Body of pancreas (tissue), 4 donors: ENCODE measurements around the gene PKP4. TPM values are rescaled to one million over a fixed set of nuclear protein-coding genes. Genes with fewer than 3 reads are reported as not detected.

ENCODE experiments used
- ATAC-seq: fragments of 150-250 bp; one replicate; pipeline ENCODE4 v1.9.1; 2016
- DNase-seq, 4 donors: peaks; one replicate each; pipeline ENCODE4 v3.0.0-alpha.2; 2019
- H3K27ac ChIP-seq, 4 donors: fragments of 200-600 bp; sonication (generic); 1 replicate in 3 of 4; 2 replicates in 1 of 4; pipeline versions ENCODE4 v1.5.1 to v1.6.1; 2016 to 2019; ENCODE audit warnings: mild to moderate bottlenecking in 1 of 4, mixed read lengths in 1 of 4, moderate library complexity in 1 of 4
- H3K27me3 ChIP-seq, 2 donors: fragments of 200-600 bp; sonication (generic); one replicate each; pipeline ENCODE4 v1.6.0; 2016; ENCODE audit warnings: mild to moderate bottlenecking in 1 of 2
- H3K36me3 ChIP-seq, 2 donors: fragments of 200-600 bp; sonication (generic); replicated peaks in 1 of 2; 2 replicates each; pipeline ENCODE4 v1.5.1; 2016; ENCODE audit warnings: low read depth in 2 of 2; ENCODE audit not compliant: insufficient read depth in 1 of 2
- H3K4me1 ChIP-seq: fragments of 200-600 bp; sonication (generic); one replicate; pipeline ENCODE4 v1.6.0; 2016
- H3K4me3 ChIP-seq, 2 donors: fragments of 200-600 bp; sonication (generic); 1 replicate in 1 of 2; 2 replicates in 1 of 2; pipeline ENCODE4 v1.5.1; 2016 to 2019
- H3K9me3 ChIP-seq, 3 donors: fragments of 200-600 bp; sonication (generic); 1 replicate in 2 of 3; 2 replicates in 1 of 3; pipeline ENCODE4 v1.5.1; 2016
- POLR2A ChIP-seq, 3 donors: fragments of 450-650 bp; IDR thresholded peaks; one replicate each; pipeline ENCODE4 v1.6.1; 2016; ENCODE audit warnings: antibody characterized with exemption in 3 of 3, mild to moderate bottlenecking in 2 of 3
- WGBS, 2 donors: methylation state at CpG; one replicate each; pipeline ENCODE4 v1.1.5; 2017; 5-methylcytosine and 5-hydroxymethylcytosine counted together
- intact Hi-C: fragments of 100-400 bp; cut with DNase I; formaldehyde crosslinking; loops from one replicate; pipeline ENCODE4 v1.15.1; 2023
- total RNA-seq, 2 donors: library from RNA; depleted of rRNA; stranded (reverse); fragments of >200 nt; gene quantifications; one replicate each; pipeline ENCODE4 v1.1.0, GENCODE V29; 2016
- TF ChIP-seq, protein P1 (sequence below), 7 experiments: fragments of 450-650 bp in 4 of 7; fragments of 200-600 bp in 3 of 7; sonication (generic) in 3 of 7; IDR thresholded peaks; one replicate each; pipeline ENCODE4 v1.5.1; 2016 to 2019; ENCODE audit warnings: antibody characterized with exemption in 7 of 7

PKP4 gene
- total RNA-seq, 2 donors from 2014 or later = 36.3 to 50.1 TPM

DNA sequence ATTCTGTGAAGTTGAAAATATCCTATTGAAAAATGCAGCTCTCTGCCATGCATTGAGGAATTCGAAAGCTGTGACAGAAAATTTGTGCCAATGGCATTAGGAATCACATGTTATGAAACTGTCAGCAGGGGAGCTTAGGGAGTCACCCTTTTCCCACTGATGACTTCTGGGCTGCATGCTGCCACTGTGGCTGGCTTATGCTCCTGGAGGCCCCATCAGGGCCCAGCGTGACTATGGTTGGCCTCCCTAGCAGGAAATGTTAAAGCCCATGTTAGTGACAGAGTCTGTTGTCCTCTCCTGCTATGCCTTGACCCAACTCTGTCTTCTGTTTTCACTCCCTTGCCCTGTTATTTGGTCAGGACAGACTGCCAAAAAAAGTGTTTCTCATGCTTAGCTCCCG is 198.9 kb downstream of the PKP4 start:
- 61 to 88% methylated on average over 3 of the region's 3 CpGs for WGBS, 2 donors
- H3K9me3 ChIP-seq = no peaks in the 10 kb centered on the region
- no peak for TF ChIP-seq POLR2A (IDR thresholded peaks at IDR 0.05)
- TF ChIP-seq, protein P1, sequence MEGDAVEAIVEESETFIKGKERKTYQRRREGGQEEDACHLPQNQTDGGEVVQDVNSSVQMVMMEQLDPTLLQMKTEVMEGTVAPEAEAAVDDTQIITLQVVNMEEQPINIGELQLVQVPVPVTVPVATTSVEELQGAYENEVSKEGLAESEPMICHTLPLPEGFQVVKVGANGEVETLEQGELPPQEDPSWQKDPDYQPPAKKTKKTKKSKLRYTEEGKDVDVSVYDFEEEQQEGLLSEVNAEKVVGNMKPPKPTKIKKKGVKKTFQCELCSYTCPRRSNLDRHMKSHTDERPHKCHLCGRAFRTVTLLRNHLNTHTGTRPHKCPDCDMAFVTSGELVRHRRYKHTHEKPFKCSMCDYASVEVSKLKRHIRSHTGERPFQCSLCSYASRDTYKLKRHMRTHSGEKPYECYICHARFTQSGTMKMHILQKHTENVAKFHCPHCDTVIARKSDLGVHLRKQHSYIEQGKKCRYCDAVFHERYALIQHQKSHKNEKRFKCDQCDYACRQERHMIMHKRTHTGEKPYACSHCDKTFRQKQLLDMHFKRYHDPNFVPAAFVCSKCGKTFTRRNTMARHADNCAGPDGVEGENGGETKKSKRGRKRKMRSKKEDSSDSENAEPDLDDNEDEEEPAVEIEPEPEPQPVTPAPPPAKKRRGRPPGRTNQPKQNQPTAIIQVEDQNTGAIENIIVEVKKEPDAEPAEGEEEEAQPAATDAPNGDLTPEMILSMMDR (IDR thresholded peaks at IDR 0.05) = no peak
- DNase-seq (no peak), ATAC-seq (no peak)
- no peaks in the 10 kb centered on the region for H3K36me3 ChIP-seq
- no peak overlapping the region for H3K27ac ChIP-seq
- no peak overlapping the region for H3K4me3 ChIP-seq
- intact Hi-C loops = no loop called here
- H3K27me3 ChIP-seq = no peaks in the 10 kb centered on the region
- H3K4me1 ChIP-seq = peaks cover 13% of the 10 kb centered on the region

DNA sequence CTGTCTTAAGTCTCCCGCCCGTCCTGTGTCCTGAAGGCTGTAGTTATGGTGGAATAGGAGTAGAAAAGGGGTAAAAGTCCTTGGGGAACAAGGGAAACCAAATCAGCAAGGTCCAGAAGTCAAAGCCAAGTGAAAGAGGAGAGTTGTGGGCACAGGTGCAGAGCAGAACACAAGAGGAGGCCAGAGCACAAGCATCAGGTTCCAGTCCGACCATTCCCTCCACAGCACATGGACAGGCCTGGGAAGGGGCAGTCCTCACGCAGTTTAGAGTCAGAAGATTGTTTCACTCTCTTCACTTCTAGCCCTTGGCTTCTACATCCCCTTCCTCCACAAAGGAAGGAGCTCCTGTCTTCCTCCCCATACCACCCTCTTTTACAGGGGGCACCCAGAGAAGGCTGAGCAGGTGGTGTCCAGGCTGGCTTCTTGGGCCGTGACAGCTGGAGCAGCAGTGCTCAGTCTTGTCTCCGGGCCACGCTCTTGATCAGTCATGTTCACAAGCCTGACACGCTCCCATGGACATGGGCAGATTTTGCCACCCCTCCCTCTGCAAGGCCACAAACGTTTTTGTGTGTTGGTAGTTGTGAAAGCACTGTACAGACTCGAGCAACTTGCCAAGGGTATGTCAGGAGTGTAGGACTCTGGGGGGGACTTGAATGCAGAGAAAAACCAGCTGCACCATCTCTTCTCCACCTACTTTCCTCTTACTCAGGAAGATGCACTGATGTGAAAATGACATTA is 199.9 kb downstream of the PKP4 start:
- Histone ChIP-seq H3K27ac (no peak overlapping the region), H3K4me1 (peaks cover 3% of the 10 kb centered on the region), H3K4me3 (no peak overlapping the region), H3K9me3 (no peaks in the 10 kb centered on the region), H3K27me3 (no peaks in the 10 kb centered on the region), H3K36me3 (no peaks in the 10 kb centered on the region)
- intact Hi-C loops = no loop called here
- ATAC-seq = no peak
- no peak for TF ChIP-seq POLR2A (IDR thresholded peaks at IDR 0.05)
- TF ChIP-seq, protein P1 (IDR thresholded peaks at IDR 0.05) = no peak
- 85 to 86% methylated on average over 10 of the region's 10 CpGs for WGBS, 2 donors
- no peak for DNase-seq

DNA sequence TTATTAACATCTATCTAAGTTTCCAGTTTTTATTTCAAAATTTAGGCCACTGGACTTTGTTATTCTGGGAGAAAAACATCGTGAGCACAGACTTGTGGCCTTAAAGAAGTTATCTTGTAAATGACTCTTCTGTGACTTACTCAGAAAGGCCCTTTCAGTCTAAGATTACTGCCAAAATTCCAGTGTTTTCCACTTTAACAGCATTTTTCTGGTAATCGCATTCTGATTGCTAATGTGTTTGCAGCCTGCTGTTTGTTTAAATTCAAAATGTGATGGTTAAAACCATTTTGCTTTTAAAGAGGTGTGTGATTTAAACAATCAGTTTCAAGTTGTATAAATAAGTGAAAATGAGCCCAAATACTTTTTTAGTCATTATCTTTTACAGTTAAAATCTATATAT is 201.6 kb downstream of the PKP4 start:
- H3K36me3 ChIP-seq = no peaks in the 10 kb centered on the region
- no peak overlapping the region for H3K4me3 ChIP-seq
- intact Hi-C loops = no loop called here

DNA sequence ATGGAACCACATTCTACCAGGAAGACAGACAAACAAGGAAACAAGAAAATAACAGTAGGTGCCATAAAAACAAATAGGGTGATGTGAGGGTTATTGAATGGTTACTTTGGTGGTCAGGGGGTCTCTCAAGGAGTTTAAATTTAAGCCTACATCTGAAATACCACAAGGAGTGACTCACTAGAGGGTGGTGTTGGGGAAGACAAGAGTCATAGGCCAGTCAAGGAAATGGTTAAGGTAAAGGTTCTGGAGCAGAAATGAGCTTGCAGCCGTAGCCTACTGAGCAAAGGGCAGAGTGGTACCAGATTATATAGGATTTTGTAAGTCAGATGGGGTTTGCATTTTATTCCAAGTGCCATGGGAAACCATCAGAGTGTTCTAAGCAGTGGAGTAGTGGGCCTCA is 202.7 kb downstream of the PKP4 start:
- no peaks in the 10 kb centered on the region for H3K4me1 ChIP-seq
- no peak for DNase-seq
- H3K27ac ChIP-seq = no peak overlapping the region
- H3K36me3 ChIP-seq = peaks cover 0 to 4% of the 10 kb centered on the region in 2 donors
- 93 to 96% methylated on average over 1 of the region's 1 CpG for whole genome bisulfite sequencing, 2 donors
- H3K9me3 ChIP-seq = no peaks in the 10 kb centered on the region
- H3K27me3 ChIP-seq = no peaks in the 10 kb centered on the region
- no peak overlapping the region for H3K4me3 ChIP-seq
- TF ChIP-seq, protein P1 (IDR thresholded peaks at IDR 0.05) = no peak
- no peak for TF ChIP-seq POLR2A (IDR thresholded peaks at IDR 0.05)
- no peak for ATAC-seq
- intact Hi-C loops = no loop called here

More for the DNA sequence above, 201.6 kb downstream of the PKP4 start:
- DNase-seq (no peak), ATAC-seq (no peak)
- 77 to 87% methylated on average over 2 of the region's 2 CpGs for WGBS, 2 donors
- no peaks in the 10 kb centered on the region for H3K9me3 ChIP-seq
- H3K4me1 ChIP-seq = no peaks in the 10 kb centered on the region
- TF ChIP-seq, protein P1 (IDR thresholded peaks at IDR 0.05) = no peak
- TF ChIP-seq POLR2A (IDR thresholded peaks at IDR 0.05) = no peak
- no peaks in the 10 kb centered on the region for H3K27me3 ChIP-seq
- H3K27ac ChIP-seq = no peak overlapping the region

DNA sequence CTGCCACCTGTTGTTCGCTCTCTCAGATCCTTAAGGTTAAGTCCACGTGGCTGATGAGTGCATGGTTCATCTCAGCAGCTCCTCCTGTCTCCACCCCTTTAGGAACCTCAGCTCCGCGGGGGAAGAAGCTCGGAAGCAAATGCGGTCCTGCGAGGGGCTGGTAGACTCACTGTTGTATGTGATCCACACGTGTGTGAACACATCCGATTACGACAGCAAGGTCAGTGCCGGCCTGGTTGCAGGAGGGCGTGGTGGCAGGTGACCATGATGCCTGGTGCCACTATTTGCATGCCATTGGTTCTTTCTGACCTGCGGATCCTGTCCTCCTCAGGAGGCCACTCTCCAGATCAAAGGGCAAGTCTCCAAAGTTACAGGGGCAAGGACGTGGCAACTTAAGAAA is 204.5 kb downstream of the PKP4 start:
- Histone ChIP-seq H3K9me3 (no peaks in the 10 kb centered on the region), H3K27me3 (no peaks in the 10 kb centered on the region), H3K4me3 (no peak overlapping the region), H3K36me3 (peaks cover 0 to 4% of the 10 kb centered on the region in 2 donors), H3K4me1 (no peaks in the 10 kb centered on the region), H3K27ac (no peak overlapping the region)
- ATAC-seq = no peak
- WGBS, 2 donors = 94 to 98% methylated on average over 13 to 14 of the region's 14 CpGs
- DNase-seq = no peak
- intact Hi-C loops = no loop called here
- TF ChIP-seq POLR2A (IDR thresholded peaks at IDR 0.05) = no peak
- TF ChIP-seq, protein P1 (IDR thresholded peaks at IDR 0.05) = no peak
